Activated B cell treated with CpG ODN at 0.5 μM for 24 hours (primary cell): Measurements from ENCODE around the gene NKX1-1. TPM values are rescaled to one million over a fixed set of nuclear protein-coding genes. Genes with fewer than 3 reads are reported as not detected.

ENCODE experiments used
- ATAC-seq: fragments of 200-7000 bp; cut with Tn5 transposase; one replicate; pipeline ENCODE4 v1.10.0; 2021; ENCODE audit warnings: low read depth, mild to moderate bottlenecking, moderate library complexity
- CTCF ChIA-PET: fragments of 350-600 bp; sonication (Branson Sonifier 250); formaldehyde crosslinking; loops from one replicate; lab custom pipeline; 2021; ENCODE audit warnings: antibody characterized with exemption; lab: Charles Lee
- POLR2A ChIA-PET: fragments of 350-600 bp; sonication (Branson Sonifier 250); formaldehyde crosslinking; loops from one replicate; lab custom pipeline; 2021; ENCODE audit warnings: antibody characterized with exemption; lab: Charles Lee
- DNase-seq: peaks from one replicate; pipeline ENCODE4 v3.0.0; 2022
- H3K27ac Mint-ChIP-seq: one replicate; pipeline ENCODE4 v1.8.0; 2020; ENCODE audit warnings: mixed read lengths
- H3K27me3 Mint-ChIP-seq: one replicate; pipeline ENCODE4 v1.8.0; 2021; ENCODE audit warnings: mixed read lengths
- H3K36me3 Mint-ChIP-seq: one replicate; pipeline ENCODE4 v1.8.0; 2021; ENCODE audit warnings: low read depth, mixed read lengths
- H3K4me1 Mint-ChIP-seq: one replicate; pipeline ENCODE4 v1.8.0; 2021; ENCODE audit warnings: mixed read lengths
- H3K4me3 Mint-ChIP-seq: one replicate; pipeline ENCODE4 v1.8.0; 2020; ENCODE audit warnings: mild to moderate bottlenecking, mixed read lengths
- H3K9me3 Mint-ChIP-seq: one replicate; pipeline ENCODE4 v1.8.0; 2020; ENCODE audit warnings: mixed read lengths
- intact Hi-C: fragments of 100-400 bp; cut with micrococcal nuclease; formaldehyde crosslinking; loops from one replicate; pipeline ENCODE4 v1.15.1; 2024
- total RNA-seq: library from RNA; stranded (reverse); gene quantifications from 2 replicates; pipeline ENCODE4 v1.2.3, GENCODE V29; 2022
- TF ChIP-seq, protein P1 (sequence below): fragments of 200-600 bp; IDR thresholded peaks from one replicate; pipeline ENCODE4 v1.8.0; 2022; ENCODE audit warnings: antibody characterized with exemption, mild to moderate bottlenecking

NKX1-1 gene
- total RNA-seq, 1 donor from 2014 or later: not detected

DNA sequence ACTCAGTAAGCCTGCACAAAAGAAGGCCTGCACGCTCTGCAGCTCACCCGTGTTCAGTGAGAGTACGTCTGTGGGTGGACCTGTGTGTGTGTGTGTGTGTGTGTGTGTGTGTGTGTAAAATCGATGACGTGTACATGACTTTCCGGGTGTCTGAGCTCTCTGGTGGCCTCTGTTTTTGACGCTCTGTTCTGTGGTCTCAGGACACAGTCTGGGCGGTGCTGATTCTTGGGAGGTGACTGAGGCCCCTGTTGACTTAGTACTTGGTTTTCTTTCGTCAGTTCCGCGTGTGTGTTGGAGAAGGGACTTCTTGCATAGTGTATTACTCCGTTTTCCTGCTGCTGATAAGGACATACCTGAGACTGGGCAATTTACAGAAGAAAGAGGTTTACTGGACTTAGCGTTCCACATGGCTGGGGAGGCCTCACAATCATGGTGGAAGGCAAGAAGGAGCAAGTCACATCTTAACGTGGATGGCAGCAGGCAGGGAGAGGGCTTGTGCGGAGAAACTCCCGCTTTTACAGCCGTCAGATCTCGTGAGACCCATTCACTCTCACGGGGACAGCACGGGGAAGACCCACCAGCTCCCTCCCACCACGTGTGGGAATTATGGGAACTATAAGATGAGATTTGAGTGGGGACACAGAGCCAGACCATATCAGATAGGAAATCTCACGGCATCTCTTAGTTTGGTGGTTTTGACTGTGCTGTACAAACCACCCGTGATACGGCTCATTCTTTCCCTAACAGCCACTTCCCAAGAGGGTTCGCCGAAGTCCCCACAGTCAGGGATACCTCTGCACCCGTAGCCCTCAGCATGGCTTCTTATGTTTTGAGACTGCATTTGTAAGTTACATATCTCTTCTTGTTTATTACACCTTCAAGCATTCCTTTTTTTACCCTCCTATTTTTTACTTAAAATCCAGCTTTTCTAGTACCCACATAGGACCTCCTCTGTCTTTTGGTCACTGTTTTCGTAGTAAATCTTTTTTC, 34.8 kb downstream of the NKX1-1 start:
- Mint-ChIP-seq H3K4me1 (no peaks in the 10 kb centered on the region), H3K9me3 (no peaks in the 10 kb centered on the region), H3K4me3 (no peak overlapping the region), H3K36me3 (peaks cover 33% of the 10 kb centered on the region), H3K27me3 (no peaks in the 10 kb centered on the region), H3K27ac (no peak overlapping the region)
- ATAC-seq (no peak), DNase-seq (no peak)
- POLR2A ChIA-PET: no interaction called here
- intact Hi-C loops: no loop called here
- CTCF ChIA-PET: no interaction called here
- TF ChIP-seq, protein P1, sequence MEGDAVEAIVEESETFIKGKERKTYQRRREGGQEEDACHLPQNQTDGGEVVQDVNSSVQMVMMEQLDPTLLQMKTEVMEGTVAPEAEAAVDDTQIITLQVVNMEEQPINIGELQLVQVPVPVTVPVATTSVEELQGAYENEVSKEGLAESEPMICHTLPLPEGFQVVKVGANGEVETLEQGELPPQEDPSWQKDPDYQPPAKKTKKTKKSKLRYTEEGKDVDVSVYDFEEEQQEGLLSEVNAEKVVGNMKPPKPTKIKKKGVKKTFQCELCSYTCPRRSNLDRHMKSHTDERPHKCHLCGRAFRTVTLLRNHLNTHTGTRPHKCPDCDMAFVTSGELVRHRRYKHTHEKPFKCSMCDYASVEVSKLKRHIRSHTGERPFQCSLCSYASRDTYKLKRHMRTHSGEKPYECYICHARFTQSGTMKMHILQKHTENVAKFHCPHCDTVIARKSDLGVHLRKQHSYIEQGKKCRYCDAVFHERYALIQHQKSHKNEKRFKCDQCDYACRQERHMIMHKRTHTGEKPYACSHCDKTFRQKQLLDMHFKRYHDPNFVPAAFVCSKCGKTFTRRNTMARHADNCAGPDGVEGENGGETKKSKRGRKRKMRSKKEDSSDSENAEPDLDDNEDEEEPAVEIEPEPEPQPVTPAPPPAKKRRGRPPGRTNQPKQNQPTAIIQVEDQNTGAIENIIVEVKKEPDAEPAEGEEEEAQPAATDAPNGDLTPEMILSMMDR: no peak

DNA sequence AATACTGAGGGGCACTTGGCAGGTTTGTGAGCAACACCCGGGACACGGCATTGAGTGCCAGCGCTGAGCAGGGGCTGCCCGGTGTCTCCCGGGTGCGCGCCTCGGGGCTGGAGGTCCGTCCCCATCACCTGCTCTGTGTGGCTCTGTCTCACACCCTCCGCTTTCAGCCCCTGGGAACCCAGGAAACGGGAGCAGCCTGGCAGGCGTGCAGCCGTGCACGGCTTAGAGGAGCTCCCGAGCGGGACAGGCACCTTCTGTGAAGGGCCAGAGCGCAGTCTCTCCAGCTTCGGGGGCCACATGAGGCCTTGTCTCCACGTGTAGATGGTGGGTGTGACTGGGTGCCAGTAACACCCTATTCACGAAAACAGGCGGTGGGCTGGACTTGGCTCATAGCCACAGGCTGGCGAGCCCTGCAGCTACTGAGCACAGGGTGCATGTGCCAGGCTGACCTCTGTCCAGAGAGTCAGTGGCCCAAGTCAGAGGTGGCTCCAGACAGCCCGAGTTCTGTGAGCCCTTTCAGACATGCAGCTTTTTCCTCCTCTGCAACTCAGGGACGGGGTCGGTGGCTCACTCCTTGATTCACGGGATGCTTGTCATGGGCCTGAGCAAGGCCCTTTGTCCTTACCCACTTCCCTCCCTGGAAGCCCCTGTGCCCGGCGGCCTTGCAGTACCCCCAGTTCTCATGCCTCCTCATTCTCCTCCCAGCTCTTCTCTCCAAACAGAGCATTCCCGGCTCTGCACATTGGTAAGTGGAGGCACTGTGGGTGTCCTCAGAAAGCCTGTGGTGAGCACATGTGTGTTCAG, 35.7 kb downstream of the NKX1-1 start:
- TF ChIP-seq, protein P1: no peak
- intact Hi-C loops: no loop called here
- H3K27me3 Mint-ChIP-seq: no peaks in the 10 kb centered on the region
- H3K4me1 Mint-ChIP-seq: no peaks in the 10 kb centered on the region
- no peaks in the 10 kb centered on the region for H3K9me3 Mint-ChIP-seq
- CTCF ChIA-PET: no interaction called here
- H3K36me3 Mint-ChIP-seq: peaks cover 36% of the 10 kb centered on the region
- H3K4me3 Mint-ChIP-seq: no peak overlapping the region
- ATAC-seq: no peak
- DNase-seq: no peak
- no peak overlapping the region for H3K27ac Mint-ChIP-seq
- POLR2A ChIA-PET: no interaction called here

DNA sequence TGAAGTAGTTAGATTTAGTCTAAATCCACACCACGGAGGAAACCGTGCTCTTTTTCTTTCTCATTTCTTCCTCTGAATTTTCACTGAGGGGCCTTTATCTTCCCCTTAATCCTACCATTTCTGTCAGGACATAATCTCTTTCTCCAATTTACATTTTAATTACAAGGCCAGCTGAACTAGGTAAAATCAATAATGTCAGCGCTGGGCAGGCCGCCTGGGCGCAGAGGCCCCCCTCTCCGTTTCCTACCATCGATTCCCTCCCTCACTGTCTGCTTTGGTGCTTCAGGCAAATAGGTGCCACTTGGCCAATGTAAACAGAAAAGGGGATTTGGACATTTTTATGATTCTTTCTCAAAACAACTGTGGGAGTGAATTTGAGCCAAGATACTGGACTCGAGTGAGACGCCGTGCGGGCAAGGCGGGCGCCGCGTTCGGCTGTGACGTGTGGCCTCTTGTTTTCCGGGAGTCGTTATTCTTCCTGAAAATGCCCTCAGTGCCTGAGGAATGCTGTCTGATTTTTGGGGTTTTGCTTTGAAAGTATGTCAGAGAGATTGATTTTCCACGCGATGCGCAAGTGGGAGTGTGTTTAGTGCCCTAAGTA, 36.7 kb downstream of the NKX1-1 start:
- ATAC-seq (no peak), DNase-seq (no peak)
- H3K4me3 Mint-ChIP-seq: no peak overlapping the region
- ChIA-PET POLR2A (no interaction called here), CTCF (no interaction called here)
- peaks cover 37% of the 10 kb centered on the region for H3K36me3 Mint-ChIP-seq
- no peaks in the 10 kb centered on the region for H3K27me3 Mint-ChIP-seq
- H3K9me3 Mint-ChIP-seq: no peaks in the 10 kb centered on the region
- TF ChIP-seq, protein P1: no peak
- intact Hi-C loops: no loop called here
- H3K4me1 Mint-ChIP-seq: no peaks in the 10 kb centered on the region
- H3K27ac Mint-ChIP-seq: no peak overlapping the region

DNA sequence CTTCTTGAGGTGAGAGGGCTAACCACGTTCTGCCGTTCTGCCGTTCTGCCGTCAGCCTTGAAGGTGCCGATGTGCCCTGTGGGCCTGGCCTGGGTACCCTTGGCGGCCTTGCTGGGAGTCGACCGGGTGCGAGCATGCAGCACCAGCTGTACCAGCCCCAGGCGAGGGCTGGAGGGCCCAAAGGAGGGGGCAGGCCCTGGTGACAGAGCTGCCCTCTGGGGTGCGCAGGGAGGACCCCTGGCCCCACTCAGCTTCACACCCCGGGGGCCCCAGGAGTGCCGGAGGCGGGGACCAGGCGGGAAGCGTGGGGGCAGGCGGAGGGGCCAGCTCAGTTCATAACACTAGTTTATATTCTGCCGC, 37.2 kb downstream of the NKX1-1 start:
- Mint-ChIP-seq H3K9me3 (no peaks in the 10 kb centered on the region), H3K27me3 (no peaks in the 10 kb centered on the region), H3K4me1 (no peaks in the 10 kb centered on the region), H3K4me3 (no peak overlapping the region), H3K36me3 (peaks cover 37% of the 10 kb centered on the region), H3K27ac (no peak overlapping the region)
- intact Hi-C loops: no loop called here
- ChIA-PET CTCF (no interaction called here), POLR2A (no interaction called here)
- DNase-seq: no peak
- TF ChIP-seq, protein P1: no peak
- no peak for ATAC-seq
